ENCODE results near the gene PPP1R3G.

GRCh38 chr6:5073992-5074391, 11.1 kb upstream of the PPP1R3G start:
- TF ChIP-seq GATA3 (IDR thresholded peaks at IDR 0.05; ENCODE audit: low read depth, low read length) (no peak), GATA2 (IDR thresholded peaks at IDR 0.05; ENCODE audit: low read depth, low read length) (no peak)
